Measurements from ENCODE around the gene DMTF1. TPM values are rescaled to one million over a fixed set of nuclear protein-coding genes. Genes with fewer than 3 reads are reported as not detected.

Gene DMTF1, protein sequence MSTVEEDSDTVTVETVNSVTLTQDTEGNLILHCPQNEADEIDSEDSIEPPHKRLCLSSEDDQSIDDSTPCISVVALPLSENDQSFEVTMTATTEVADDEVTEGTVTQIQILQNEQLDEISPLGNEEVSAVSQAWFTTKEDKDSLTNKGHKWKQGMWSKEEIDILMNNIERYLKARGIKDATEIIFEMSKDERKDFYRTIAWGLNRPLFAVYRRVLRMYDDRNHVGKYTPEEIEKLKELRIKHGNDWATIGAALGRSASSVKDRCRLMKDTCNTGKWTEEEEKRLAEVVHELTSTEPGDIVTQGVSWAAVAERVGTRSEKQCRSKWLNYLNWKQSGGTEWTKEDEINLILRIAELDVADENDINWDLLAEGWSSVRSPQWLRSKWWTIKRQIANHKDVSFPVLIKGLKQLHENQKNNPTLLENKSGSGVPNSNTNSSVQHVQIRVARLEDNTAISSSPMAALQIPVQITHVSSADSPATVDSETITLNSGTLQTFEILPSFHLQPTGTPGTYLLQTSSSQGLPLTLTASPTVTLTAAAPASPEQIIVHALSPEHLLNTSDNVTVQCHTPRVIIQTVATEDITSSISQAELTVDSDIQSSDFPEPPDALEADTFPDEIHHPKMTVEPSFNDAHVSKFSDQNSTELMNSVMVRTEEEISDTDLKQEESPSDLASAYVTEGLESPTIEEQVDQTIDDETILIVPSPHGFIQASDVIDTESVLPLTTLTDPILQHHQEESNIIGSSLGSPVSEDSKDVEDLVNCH
- total RNA-seq, result 39.2 and 51.7 TPM in 2 replicates

DNA sequence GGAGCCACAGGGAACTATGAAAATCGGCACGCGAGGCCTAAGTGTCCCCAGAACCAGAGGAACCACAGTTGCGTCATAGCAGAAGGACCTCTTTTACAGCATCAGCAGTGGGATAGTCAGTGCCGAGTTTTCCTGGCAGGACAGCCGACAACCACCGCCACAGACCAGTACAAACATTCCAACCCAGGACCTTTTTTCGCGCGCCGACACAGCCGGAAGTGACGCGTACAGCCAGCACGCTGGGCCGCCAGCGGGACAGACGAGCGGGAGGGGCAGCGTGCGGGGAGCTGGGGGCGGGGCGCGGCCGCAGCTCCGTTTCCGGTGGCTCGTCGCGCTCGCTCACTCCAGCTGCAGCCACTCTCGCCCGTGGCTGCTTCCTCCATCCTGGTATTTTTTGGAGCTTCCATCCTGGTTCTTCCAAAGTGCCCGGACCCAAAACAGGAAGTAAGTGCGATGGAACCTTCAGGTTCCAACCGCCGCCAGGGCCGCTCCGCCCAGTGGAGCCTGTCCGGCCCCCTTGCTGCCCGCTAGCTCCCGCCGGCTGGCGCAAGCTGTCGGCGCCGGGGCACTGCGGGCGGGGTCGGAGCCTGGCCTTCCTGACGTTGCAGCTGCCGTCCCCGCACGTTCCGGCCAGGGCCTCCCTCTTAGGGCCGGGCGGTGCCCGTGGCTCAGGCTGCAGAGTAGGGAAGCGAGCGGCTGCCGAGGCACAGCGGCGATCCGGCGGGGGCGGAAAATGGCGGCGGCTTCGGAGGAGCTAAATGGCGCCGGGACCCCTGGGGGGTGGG, at the start of gene DMTF1:
Gene DMTF1 (plus strand): TSS at position 342 of the 785 bp plus-strand sequence. CDS start 12,489 bp downstream, outside the sequence.

DNA sequence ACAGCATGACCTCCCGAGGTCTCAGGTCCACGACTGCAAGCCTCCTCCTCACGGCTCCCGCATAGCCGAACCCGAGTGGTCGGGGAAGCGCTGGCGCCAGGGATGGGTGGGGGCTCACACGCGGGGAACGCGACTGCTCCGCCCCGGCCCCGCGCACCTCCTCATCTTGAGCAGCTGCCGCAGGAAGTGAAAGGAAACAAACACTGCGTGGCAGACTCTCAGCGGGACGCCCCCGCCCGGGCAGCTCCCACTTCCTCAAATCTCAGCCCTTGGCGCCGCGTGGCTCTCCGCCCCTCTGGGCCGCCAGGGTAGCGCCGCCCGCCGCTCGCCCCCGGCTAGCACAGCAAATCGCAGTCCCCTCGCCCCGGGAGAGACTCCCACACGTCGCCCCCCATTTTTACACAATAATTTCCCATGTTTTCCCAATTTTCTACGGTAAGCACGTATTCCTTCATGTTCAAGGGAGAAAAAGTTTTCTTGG, 67.3 kb downstream of the DMTF1 start, which contains the start of gene TMEM243:
Gene TMEM243 (minus strand): TSS at position 188 of the 481 bp plus-strand sequence. CDS start 229 bp downstream, outside the sequence.

Other genes starting within 250 kb of the DMTF1 start
- 104 and 176 TPM in 2 replicates for gene ELAPOR2, start 92.8 kb upstream of the DMTF1 start, total RNA-seq
- gene TMEM243, start 67.3 kb downstream of the DMTF1 start, total RNA-seq, result 4.8 and 7.9 TPM in 2 replicates
- gene CROT, start 193.2 kb downstream of the DMTF1 start, total RNA-seq, result 1.8 and 5.0 TPM in 2 replicates

All from dermis lymphatic vessel endothelial cell (primary cell).